GM18868 (cell line): ENCODE data around the gene PNCK.
A peak's percentile ranks its signal among the peaks of the same experiment; 100 is the strongest.
"Not testable (repeated sequence)": the region's sequence is repeated elsewhere in the genome, so short reads cannot be mapped to it uniquely, and the experiment has no call there.

Source experiments
- ATAC-seq: cut with Tn5 transposase; IDR thresholded peaks from one replicate; pipeline ENCODE4 v1.9.1; 2021; ENCODE audit warnings: mild to moderate bottlenecking, moderate library complexity; ENCODE audit not compliant: unreplicated experiment

Gene PNCK

GRCh38 chrX:153686711-153687110, 13.1 kb upstream of the PNCK start:
- ATAC-seq = no peak

- no peak for ATAC-seq
These were observed 12.4 kb upstream of the PNCK start for GRCh38 chrX:153685751-153686696.

- no peak for ATAC-seq
These were observed 11.5 kb upstream of the PNCK start for GRCh38 chrX:153685156-153685536.

DNA sequence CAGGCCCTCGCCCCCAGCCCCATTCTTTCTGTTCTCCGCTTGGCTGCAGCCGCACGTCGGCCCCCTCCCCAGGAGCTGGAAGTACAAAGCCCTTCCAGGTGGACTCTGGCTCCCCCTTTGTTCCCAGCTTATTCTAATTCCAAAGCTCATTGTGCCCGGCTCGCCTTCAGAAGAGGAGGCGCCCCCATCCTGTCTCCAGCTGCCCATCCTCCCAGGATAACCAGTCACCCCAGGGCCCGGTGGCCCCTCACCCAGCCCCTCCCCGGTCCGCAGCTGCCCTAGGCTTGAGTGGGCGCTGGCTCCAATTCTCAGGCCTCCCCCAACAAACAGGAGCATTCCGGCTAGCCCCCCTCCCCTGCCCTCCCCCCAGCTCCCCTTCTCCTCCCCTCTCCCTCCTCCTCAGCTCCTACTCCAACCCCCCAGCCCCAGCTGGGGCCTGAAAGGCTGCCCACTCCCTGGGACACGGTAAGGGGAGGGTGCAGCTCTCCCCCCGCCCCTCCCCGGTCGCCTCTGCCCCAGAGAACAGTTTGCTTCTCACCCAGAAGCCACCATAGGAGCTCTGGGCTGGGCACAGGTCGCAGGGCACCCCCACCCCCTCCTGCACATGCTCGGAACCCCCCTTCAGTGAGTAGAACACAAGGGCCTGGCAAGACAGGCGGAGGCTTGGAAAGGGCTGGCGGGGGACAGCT, 11.0 kb upstream of the PNCK start:
- ATAC-seq = no peak

DNA sequence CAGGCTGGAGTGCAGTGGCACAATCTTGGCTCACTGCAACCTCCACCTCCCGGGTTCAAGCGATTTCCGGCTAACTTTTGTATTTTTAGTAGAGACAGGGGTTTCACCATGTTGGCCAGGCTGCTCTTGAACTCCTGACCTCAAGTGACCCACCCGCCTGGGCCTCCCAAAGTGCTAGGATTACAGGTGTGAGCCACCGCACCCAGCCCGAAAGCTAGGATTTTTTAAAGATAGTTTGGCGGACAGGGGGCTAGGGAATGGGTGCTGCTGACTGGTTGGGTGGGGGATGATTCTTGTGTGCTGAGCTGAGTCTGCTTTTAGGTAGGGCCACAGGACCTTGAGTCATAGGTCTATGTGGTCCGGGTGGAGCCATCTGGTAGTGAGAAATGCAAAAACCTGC, 9.9 kb upstream of the PNCK start:
- ATAC-seq = not testable (repeated sequence)

DNA sequence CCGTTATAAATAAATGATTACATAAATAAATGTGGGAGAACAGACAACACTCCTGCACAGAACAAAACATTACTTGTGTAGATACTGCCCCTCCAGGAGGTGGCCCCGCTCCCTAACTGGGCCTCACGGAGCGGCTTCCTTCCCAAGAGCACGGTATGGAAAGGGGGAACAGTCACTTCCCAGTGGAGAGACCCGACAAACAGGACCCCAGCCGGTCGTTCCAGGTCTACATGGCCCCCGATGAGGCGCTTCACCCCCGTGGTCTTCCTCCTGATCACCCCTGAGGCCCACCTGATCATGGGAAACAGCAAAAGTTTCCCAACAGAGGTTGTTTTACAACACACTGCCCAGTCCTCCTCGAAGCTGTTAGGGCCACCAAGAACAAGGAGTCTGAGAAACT, 7.6 kb upstream of the PNCK start:
- ATAC-seq = no peak

GRCh38 chrX:153674219-153674851, 722 bp upstream of the PNCK start:
- no peak for ATAC-seq

DNA sequence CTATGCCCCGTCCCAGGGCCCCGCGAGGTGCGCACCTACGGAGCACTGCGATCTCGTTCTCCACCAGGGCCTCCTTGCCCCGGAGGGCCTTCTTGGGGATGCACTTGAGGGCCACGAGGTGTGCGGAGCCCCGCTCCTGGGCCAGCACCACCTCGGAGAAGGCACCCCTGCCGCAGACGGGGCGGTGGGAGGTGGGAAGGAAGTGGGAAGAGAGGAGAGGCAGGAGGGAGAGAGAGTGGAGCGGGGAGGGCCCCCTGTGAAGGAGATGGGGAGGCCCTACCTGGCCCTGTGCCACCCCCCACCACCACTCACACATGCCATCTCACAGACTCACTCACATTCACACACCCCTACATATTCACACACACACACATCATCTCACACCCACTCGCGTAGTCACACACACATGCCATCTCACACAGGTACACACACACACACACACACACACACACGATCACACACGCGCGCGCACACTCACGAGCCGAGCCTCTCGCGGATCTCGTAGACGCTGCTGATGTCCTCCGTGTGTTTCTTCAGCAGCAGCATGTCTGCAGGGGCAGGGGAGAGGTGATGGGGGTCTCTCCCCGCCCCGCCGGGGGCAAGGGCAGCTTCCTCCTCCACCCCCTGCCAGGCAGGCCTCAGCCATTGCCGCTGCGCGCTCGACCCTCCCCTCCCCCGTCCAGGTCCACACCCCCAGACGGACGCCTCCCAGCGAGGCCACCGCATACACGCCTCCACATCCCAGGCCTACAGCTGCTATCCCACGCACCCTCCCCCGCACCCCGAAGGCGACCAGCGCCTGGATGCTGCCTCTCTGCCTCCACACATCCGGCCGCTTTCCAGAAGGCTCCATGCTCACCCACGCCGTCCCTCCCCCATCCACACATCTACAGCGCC, 834 bp downstream of the PNCK start:
- no peak for ATAC-seq

- ATAC-seq = no peak
These were observed 1.8 kb downstream of the PNCK start for GRCh38 chrX:153671589-153672530.

GRCh38 chrX:153670748-153671588, 2.6 kb downstream of the PNCK start:
- no peak for ATAC-seq

DNA sequence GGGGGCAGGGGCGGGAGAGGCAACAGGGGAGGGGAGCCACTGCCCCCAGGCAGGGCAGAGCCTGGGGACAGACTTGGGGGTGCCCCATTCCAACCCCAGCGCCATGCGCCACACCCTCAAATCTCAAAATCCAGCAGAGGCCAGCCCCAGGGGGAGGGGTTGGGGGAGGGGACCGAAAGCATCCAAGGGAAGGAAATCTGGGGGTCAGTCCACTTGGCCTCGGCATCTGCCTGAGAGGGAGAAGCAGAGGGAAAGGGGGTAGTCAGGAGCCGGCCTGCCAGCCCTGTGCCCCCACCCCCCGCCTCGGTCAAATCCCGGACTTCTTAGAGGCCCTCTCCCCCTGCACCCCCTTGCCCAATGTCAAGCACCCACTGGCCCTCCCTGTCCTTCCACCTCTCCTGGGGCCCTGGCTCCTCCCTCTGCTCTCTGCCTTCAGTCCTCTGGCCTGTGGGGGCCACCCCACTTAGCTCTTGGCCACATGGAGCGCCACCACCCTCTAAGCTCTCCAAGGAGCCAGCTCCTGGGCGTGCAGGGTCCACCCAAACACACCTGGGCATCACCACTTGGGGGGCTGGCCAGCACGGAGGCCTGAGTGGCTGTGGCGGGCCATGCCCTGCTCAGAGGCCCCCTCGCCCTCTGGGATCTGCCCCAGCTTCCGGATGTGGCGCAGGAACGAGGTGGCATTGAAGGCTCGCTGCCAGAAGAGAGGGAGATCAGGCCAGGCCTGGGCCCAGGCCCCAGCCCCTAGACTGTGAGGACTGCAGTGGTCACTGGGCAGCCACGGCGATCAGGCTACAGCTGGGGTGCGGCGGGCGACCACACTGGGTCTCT, 3.5 kb downstream of the PNCK start:
- no peak for ATAC-seq

DNA sequence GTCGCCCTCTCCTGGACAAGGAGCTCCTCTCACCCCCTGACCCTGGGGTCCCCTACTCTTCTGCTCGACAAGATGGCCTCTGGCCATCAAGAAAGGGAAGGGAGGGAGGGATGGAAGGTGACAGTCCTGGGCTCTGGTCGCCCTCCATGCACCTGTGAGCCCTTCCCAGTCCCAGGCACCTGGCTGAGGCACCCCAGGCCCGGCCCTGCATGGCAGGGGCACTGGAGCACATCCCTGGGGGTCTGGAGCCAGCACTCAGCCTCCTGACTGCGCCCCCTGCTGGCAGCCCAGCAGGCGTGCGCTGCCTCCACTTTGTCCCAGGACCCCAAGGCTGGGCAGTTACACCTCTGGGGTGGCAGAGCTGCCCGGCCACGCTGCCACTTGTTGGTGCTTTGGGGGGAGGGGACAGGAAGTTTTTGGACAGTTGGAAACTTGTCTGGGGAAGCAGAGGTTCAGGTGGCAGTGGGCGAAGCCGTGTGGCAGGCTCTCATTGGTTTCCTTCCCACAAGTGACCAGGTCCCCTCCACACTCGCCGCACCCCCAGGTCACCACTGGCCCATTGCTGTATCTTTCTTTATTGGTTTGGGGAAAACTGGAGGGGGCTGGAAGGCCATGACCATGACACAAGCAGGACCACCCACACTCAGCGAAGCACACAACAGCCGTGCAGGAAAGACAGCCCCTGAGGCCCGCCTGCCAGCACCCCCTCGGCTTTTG, 4.3 kb downstream of the PNCK start:
- peak; percentile 56 for ATAC-seq

GRCh38 chrX:153668423-153669173, 5.0 kb downstream of the PNCK start:
- no peak for ATAC-seq

DNA sequence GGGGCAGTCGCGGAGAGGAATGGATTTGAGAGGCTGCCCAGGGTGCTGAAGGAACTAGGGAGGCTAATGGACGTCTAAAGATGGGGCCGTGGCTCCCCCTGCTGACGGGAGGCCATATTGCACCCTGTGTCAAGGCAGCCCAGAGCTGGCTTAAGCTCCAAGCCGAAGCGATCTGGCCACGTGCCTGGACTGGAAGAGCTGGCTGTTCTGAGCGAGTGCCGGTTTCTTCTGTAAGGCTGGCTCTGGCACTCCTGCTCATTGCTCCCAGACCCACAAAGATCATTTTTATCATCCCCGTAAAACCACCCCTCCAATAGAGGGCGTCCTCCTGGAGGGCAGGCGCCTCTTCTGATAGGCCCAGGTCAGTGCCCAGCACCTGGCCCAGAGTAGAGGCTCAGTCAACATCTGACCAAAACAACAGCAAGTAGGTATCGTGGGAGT, 5.6 kb downstream of the PNCK start:
- ATAC-seq = peak; percentile 77

GRCh38 chrX:153667281-153667955, 6.2 kb downstream of the PNCK start:
- ATAC-seq = no peak
